H9 (cell line): Measurements from ENCODE around the gene PLB1. TPM values are rescaled to one million over a fixed set of nuclear protein-coding genes. Genes with fewer than 3 reads are reported as not detected.
A peak's percentile ranks its signal among the peaks of the same experiment; 100 is the strongest.

ENCODE experiments used
- DNase-seq: peaks from one replicate; pipeline ENCODE4 v3.0.0-alpha.2; 2017
- H2AFZ ChIP-seq: one replicate; pipeline ENCODE4 v1.6.1; 2013; ENCODE audit warnings: mild to moderate bottlenecking, low read length, control low read depth, moderate library complexity
- H2AK5ac ChIP-seq: 2 replicates; pipeline ENCODE4 v1.6.1; 2013; ENCODE audit warnings: low read length, control low read depth, mixed read lengths; ENCODE audit not compliant: insufficient read length
- H2BK120ac ChIP-seq: one replicate; pipeline ENCODE4 v1.6.1; 2013; ENCODE audit warnings: low read depth, mild to moderate bottlenecking, low read length, control low read depth, inconsistent platforms; ENCODE audit not compliant: poor library complexity, severe bottlenecking
- H2BK12ac ChIP-seq: 2 replicates; pipeline ENCODE4 v1.6.1; 2013; ENCODE audit warnings: low read length, control low read depth, mixed read lengths, low read depth; ENCODE audit not compliant: insufficient read length
- H2BK15ac ChIP-seq: 2 replicates; pipeline ENCODE4 v1.6.1; 2013; ENCODE audit warnings: low read depth, low read length, control low read depth
- H2BK20ac ChIP-seq: one replicate; pipeline ENCODE4 v1.6.1; 2013; ENCODE audit warnings: low read depth, mild to moderate bottlenecking, low read length, control low read depth, inconsistent platforms; ENCODE audit not compliant: poor library complexity, severe bottlenecking
- H2BK5ac ChIP-seq: 2 replicates; pipeline ENCODE4 v1.6.1; 2013; ENCODE audit warnings: low read length, control low read depth, mixed read lengths; ENCODE audit not compliant: insufficient read length
- H3K14ac ChIP-seq: 2 replicates; pipeline ENCODE4 v1.6.1; 2013; ENCODE audit warnings: low read length, control low read depth; ENCODE audit not compliant: insufficient read depth
- H3K18ac ChIP-seq: 2 replicates; pipeline ENCODE4 v1.6.1; 2013; ENCODE audit warnings: low read depth, mild to moderate bottlenecking, mixed read lengths, low read length, control low read depth; ENCODE audit not compliant: insufficient read length
- H3K23ac ChIP-seq: 2 replicates; pipeline ENCODE4 v1.6.1; 2013; ENCODE audit warnings: low read length, control low read depth, mixed read lengths, low read depth; ENCODE audit not compliant: insufficient read length
- H3K23me2 ChIP-seq: 2 replicates; pipeline ENCODE4 v1.6.1; 2013; ENCODE audit warnings: low read depth, mild to moderate bottlenecking, mixed read lengths, low read length, control low read depth; ENCODE audit not compliant: insufficient read length, poor library complexity, severe bottlenecking
- H3K27ac ChIP-seq: 2 replicates; pipeline ENCODE4 v1.5.1; 2013; ENCODE audit warnings: low read length, control low read depth, mixed read lengths, low read depth; ENCODE audit not compliant: insufficient read length
- H3K27me3 ChIP-seq: 2 replicates; pipeline ENCODE4 v1.6.1; 2013; ENCODE audit warnings: low read length, control low read depth, inconsistent platforms; ENCODE audit not compliant: insufficient read depth
- H3K4ac ChIP-seq: 2 replicates; pipeline ENCODE4 v1.6.1; 2013; ENCODE audit warnings: low read depth, mild to moderate bottlenecking, control low read depth, inconsistent platforms, low read length, moderate library complexity
- H3K4me1 ChIP-seq: 2 replicates; pipeline ENCODE4 v1.6.1; 2013; ENCODE audit warnings: low read length, control low read depth, inconsistent platforms; ENCODE audit not compliant: insufficient read depth
- H3K4me2 ChIP-seq: 2 replicates; pipeline ENCODE4 v1.6.1; 2013; ENCODE audit warnings: low read length, control low read depth, mixed read lengths; ENCODE audit not compliant: insufficient read length, insufficient read depth
- H3K56ac ChIP-seq: 2 replicates; pipeline ENCODE4 v1.6.1; 2013; ENCODE audit warnings: low read depth, mild to moderate bottlenecking, mixed read lengths, low read length, control low read depth; ENCODE audit not compliant: insufficient read length
- H3K79me1 ChIP-seq: 2 replicates; pipeline ENCODE4 v1.6.1; 2013; ENCODE audit warnings: low read depth, mild to moderate bottlenecking, moderate library complexity, low read length, control low read depth, inconsistent platforms; ENCODE audit not compliant: insufficient read depth, poor library complexity, severe bottlenecking
- H3K79me2 ChIP-seq: 2 replicates; pipeline ENCODE4 v1.6.1; 2013; ENCODE audit warnings: low read length, control low read depth, inconsistent platforms; ENCODE audit not compliant: insufficient read depth
- H3K9ac ChIP-seq: 2 replicates; pipeline ENCODE4 v1.6.1; 2013; ENCODE audit warnings: low read length, control low read depth, mixed read lengths; ENCODE audit not compliant: insufficient read length; ENCODE audit errors: extremely low read depth
- H3K9me3 ChIP-seq: one replicate; pipeline ENCODE4 v1.6.1; 2013; ENCODE audit warnings: low read depth, low read length, inconsistent platforms; ENCODE audit not compliant: control insufficient read depth
- H3T11ph ChIP-seq: one replicate; pipeline ENCODE4 v1.6.1; 2013; ENCODE audit warnings: mild to moderate bottlenecking, low read length, control low read depth, inconsistent platforms
- H4K20me1 ChIP-seq: one replicate; pipeline ENCODE4 v1.6.1; 2013; ENCODE audit not compliant: control insufficient read depth, insufficient read length, insufficient read depth
- H4K5ac ChIP-seq: 2 replicates; pipeline ENCODE4 v1.6.1; 2013; ENCODE audit warnings: low read depth, mild to moderate bottlenecking, mixed read lengths, low read length, control low read depth; ENCODE audit not compliant: insufficient read length
- H4K8ac ChIP-seq: replicated peaks from 2 replicates; pipeline ENCODE4 v1.6.1; 2013; ENCODE audit warnings: low read length, control low read depth, mixed read lengths, low read depth; ENCODE audit not compliant: insufficient read length
- H4K91ac ChIP-seq: 2 replicates; pipeline ENCODE4 v1.6.1; 2013; ENCODE audit warnings: low read depth, mild to moderate bottlenecking, moderate library complexity, mixed read lengths, low read length, control low read depth; ENCODE audit not compliant: insufficient read length
- H3K27ac Mint-ChIP-seq, 3 experiments: 2 replicates in 2 of 3; 3 replicates in 1 of 3; pipeline ENCODE4 v1.8.0; 2020 to 2021; ENCODE audit warnings: mixed read lengths in 3 of 3, mild to moderate bottlenecking in 1 of 3, moderate library complexity in 1 of 3
- H3K27me3 Mint-ChIP-seq: 2 replicates; pipeline ENCODE4 v1.8.0; 2021; ENCODE audit warnings: low read depth, mild to moderate bottlenecking, moderate library complexity, mixed read lengths
- H3K36me3 Mint-ChIP-seq, 3 experiments: 2 replicates in 2 of 3; 3 replicates in 1 of 3; pipeline ENCODE4 v1.8.0; 2020 to 2021; ENCODE audit warnings: low read depth in 3 of 3, mixed read lengths in 3 of 3; ENCODE audit not compliant: insufficient read depth in 1 of 3
- H3K4me1 Mint-ChIP-seq, 2 experiments: 2 replicates each; pipeline ENCODE4 v1.8.0; 2020; ENCODE audit warnings: mixed read lengths in 2 of 2
- H3K4me3 Mint-ChIP-seq, 2 experiments: 2 replicates in 1 of 2; 3 replicates in 1 of 2; pipeline ENCODE4 v1.8.0; 2020 to 2021; ENCODE audit warnings: mild to moderate bottlenecking in 2 of 2, mixed read lengths in 2 of 2, moderate library complexity in 1 of 2
- H3K9me3 Mint-ChIP-seq, 2 experiments: 2 replicates in 1 of 2; 3 replicates in 1 of 2; pipeline ENCODE4 v1.8.0; 2020; ENCODE audit warnings: mild to moderate bottlenecking in 2 of 2, mixed read lengths in 2 of 2, moderate library complexity in 1 of 2
- CTCF ChIP-seq: fragments of 200-600 bp; sonication (generic); conservative IDR thresholded peaks from 3 replicates; pipeline ENCODE4 v1.8.0; 2021; ENCODE audit warnings: antibody characterized with exemption, mild to moderate bottlenecking
- WGBS: extraction: QIAGEN DNeasy Blood & Tissue Kit; methylation state at CpG from one replicate; pipeline ENCODE4 v1.1.7; 2013; ENCODE audit warnings: missing lambda C conversion rate, low lambda C conversion rate, mixed read lengths; ENCODE audit not compliant: insufficient read length; ENCODE audit errors: extremely low coverage; 5-methylcytosine and 5-hydroxymethylcytosine counted together
- total RNA-seq: library from RNA; stranded (reverse); gene quantifications from 2 replicates; pipeline ENCODE4 v1.2.1, GENCODE V29; 2021

PLB1 gene
- total RNA-seq, 1 experiment from 2014 or later, result not detected

DNA sequence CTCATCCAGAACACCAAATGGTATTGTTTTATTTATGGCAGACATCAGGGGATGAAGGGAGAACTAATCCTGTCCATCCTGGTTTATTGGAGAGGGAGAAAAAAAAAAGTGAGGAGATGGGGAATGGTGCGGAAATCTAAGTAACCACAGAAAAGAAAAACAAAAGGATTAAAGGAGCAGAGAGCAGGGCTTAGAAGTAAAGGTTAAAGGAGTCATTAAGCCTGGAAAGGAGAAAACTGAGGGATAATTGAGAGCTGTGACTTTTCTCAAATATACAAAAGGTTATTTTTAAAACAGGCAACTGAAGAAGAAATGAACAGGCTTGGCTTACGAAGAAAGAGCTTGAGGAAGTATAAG is 128.6 kb downstream of the PLB1 start:
- H3K27me3 ChIP-seq, result no peaks in the 10 kb centered on the region
- H2BK5ac ChIP-seq, result no peak overlapping the region
- H2BK120ac ChIP-seq, result no peak overlapping the region
- peaks cover 7% of the 10 kb centered on the region; the same call in 1 of the 2 replicates for H3K4me1 ChIP-seq
- H3K4me2 ChIP-seq, result no peak overlapping the region
- no peak overlapping the region for H3K23ac ChIP-seq
- H3K27ac ChIP-seq, result no peak overlapping the region
- H4K8ac ChIP-seq, result no peak overlapping the region
- no peaks in the 10 kb centered on the region for H3K79me2 ChIP-seq
- H3K18ac ChIP-seq, result no peak overlapping the region
- H3K4ac ChIP-seq, result no peak overlapping the region
- peaks cover 30 to 38% of the 10 kb centered on the region in 2 experiments for H3K4me1 Mint-ChIP-seq
- no peaks in the 10 kb centered on the region for H3K23me2 ChIP-seq
- no CpG with 5 or more reads among the region's 2 CpGs for WGBS
- H2BK15ac ChIP-seq, result no peak overlapping the region
- no peaks in the 10 kb centered on the region for H3K27me3 Mint-ChIP-seq
- no peak overlapping the region for H3K14ac ChIP-seq
- H2AFZ ChIP-seq, result no peak overlapping the region
- no peak for TF ChIP-seq CTCF
- no peak overlapping the region for H3T11ph ChIP-seq
- no peak overlapping the region for H4K5ac ChIP-seq
- no peaks in the 10 kb centered on the region for H4K20me1 ChIP-seq
- H3K9me3 Mint-ChIP-seq, result no peaks in the 10 kb centered on the region; a peak in 1 of 5 replicates
- H2BK12ac ChIP-seq, result no peak overlapping the region
- no peaks in the 10 kb centered on the region for H3K79me1 ChIP-seq
- H3K4me3 Mint-ChIP-seq, result no peak overlapping the region
- peak overlapping the region in 1 of 3 experiments; percentile 41; a peak in 2 of 7 replicates for H3K27ac Mint-ChIP-seq
- H3K9me3 ChIP-seq, result no peaks in the 10 kb centered on the region
- H3K56ac ChIP-seq, result no peak overlapping the region
- no peak overlapping the region for H2AK5ac ChIP-seq
- H3K9ac ChIP-seq, result no peak overlapping the region
- no peaks in the 10 kb centered on the region for H3K36me3 Mint-ChIP-seq
- no peak overlapping the region for H2BK20ac ChIP-seq
- no peak for DNase-seq
- no peak overlapping the region for H4K91ac ChIP-seq
